T1000 (cell line): ENCODE data around the gene STARD13.

Experiments used
- DNase-seq: peaks from one replicate; lab custom pipeline; 2025; ENCODE audit warnings: mixed read lengths; lab: John Stamatoyannopoulos, UW

STARD13 gene

DNA sequence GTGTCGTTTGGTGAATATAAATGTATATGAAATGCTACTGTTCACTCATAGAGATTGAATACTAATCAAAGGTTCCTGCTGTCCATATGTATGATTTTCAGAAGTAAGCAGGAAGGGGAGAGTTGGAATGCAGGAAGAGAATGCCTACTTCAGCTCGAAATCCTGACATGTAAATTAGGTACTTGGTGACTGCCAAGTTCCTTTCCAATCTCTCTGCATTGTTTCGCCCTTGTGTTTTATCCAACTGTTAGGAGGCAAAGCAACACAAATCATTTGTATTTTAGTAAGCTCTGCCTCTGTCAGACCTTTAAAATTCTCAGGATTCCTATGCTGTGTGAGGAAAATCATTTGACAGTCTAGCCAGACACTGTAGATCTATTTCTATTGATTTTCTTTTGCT lies 9.0 kb downstream of the STARD13 start:
- no peak for DNase-seq

DNA sequence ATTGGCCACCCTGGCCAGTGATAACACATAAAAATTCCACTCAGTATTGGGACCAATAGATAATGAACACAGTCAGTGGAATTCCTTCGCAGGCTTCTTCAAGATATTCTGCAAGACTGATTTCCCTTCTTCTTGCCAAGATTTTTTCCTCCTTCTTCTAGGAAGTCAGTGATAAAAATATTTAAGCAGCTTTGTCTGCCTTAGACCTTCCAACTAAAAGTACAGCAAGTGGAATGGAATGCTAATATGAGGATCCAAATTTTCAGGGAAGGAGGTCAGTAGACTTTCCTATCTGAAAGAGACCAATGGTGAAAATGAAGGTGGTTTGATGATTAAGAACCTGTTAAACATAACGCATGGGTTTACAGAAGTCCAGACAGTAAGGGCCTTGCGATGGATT lies 9.6 kb downstream of the STARD13 start:
- DNase-seq, result no peak

DNA sequence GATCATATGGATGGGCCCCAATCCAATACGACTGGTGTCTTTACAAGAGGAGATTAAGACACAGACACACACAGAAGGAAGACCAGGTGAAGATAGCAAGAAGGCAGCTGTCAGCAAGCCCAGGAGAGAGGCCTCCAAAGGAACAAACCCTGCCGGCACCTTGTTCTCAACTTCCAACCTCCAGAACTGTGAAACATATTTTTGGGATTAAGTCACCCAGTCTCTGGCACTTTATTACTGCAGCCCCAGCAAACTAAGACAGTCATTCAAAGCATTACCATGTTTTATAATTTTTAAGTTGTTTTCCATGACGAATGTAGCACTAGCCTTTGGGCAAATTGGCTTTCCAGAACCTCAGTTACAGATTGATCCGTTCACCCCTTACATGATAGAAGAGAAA lies 11.3 kb downstream of the STARD13 start:
- DNase-seq, result no peak

DNA sequence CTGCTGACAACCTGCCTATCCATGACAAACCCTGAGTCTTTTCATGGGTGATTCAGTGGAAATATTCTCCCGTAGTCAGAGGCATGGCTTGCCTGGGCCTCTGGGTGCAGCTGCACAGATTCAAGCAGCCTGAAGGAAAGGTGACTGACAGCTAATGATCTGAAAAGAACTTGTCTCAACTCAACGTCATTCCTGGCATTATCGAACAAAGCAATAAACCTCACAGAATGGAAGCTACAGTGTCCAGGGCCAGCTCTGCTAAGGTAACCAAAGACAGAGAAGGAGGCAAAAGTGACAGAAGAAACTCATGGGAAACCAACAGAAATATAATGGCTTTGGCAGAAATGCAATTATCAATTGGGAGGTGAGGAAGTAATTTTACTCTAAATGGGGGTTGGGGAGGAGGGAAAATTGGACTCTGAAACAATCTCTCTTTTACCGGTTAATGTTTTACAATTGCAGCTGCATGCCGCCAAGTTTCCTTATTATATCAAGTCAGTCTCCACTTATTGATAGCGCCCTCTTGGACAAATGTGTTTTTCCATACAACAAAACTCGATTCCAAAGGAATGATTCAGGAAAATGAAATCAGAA lies 12.9 kb downstream of the STARD13 start:
- DNase-seq, result no peak

DNA sequence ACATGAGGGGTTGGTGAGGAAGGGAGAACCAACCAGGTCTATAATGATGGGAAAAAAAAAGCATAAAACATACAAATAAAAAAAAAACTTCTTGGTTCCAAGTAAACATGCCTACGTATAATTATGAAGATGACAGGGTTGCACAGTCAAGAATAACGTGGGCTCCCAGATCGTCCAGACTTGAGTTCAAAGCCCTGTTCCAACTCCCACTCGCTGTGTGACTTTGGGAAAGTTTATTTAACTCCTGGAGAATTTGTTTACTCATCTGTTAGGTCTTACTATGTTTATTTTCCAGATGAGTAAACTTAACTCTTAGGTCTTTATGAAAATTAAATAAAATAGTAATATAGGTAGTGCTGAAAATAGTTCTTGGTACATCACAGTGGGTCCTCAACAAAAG lies 13.8 kb downstream of the STARD13 start:
- no peak for DNase-seq

DNA sequence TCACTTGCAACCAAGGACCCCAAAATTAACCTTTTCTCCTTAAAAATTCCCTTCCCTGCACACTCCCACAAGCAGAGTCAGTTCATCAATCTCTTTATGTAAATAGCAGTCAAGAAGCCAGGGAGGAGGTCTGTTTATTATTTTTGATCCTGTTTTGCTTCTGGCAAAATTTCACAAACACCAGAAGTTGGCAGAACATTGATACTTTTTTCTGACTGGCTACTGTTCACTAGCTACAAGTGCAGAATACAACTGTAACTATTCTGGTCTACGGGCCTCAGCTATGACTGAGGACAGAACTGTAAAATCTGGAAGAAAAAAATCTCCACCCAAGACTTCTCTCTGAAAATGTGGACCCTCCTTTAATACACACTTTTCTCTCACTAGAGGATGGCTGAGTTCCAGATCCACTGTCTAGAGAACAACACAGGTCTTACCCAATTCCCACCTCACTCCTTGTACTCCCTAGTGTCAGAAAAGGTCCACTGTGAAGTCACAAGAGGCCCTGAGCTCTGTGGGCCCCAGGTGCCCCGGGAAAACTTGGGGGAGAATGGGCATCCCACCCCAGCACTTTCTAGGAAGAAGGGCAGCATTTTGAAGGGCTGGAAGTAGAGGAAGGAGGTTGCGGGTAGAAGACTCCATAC lies 14.5 kb downstream of the STARD13 start:
- no peak for DNase-seq

DNA sequence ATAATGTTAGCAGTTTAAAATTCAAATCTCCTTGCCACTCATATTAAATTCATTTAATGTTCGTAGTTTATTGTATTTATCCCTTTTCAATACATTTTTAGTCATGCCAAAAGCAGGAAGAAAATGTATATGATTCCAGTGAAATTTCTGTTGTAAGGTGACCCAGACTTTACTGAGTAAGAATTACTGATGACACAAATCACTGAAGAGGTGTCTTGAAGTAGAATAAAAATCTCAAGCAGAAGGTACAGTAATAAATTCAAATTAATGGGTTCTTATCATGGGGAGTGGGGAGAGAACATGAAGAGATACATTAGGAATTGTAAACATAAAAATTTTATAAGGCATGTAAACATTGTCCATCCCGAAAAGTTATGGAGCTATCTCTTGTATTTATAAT lies 19.9 kb downstream of the STARD13 start:
- DNase-seq, result no peak

DNA sequence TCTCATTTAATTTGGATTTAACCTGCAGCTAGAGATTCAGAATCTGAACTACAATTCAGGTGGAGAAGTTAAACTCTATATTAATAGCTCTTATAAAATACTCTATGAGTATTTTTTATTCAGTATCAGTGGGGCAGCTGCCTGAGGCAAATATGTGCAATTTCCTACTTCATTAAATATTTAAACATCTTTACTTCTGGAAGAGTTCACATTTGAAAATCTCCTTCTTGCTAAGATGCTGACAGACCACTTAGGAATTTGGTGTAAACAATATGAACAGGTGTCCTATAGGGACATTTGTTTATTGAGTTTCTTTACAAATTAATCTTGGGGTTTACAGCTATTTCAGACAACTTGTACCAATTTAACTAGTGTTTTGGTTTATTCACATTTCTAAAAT lies 20.4 kb downstream of the STARD13 start:
- no peak for DNase-seq

DNA sequence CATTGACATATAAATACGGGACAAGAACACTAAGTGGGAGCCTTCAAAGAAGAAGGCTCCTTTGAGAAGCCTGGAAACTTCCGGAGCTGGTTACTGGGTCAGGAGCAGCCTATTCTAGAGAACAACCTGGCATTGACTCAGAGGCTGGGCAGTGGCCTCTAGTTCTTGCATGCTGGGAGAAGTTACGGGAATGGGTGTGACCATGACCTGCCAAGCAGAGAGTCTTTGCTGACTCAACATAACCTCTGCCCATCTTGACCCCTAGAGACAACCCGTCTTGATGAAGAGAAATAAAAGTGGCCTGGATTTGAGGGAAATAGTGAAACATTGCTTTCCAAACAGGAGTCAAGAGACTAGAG lies 21.0 kb downstream of the STARD13 start:
- no peak for DNase-seq

DNA sequence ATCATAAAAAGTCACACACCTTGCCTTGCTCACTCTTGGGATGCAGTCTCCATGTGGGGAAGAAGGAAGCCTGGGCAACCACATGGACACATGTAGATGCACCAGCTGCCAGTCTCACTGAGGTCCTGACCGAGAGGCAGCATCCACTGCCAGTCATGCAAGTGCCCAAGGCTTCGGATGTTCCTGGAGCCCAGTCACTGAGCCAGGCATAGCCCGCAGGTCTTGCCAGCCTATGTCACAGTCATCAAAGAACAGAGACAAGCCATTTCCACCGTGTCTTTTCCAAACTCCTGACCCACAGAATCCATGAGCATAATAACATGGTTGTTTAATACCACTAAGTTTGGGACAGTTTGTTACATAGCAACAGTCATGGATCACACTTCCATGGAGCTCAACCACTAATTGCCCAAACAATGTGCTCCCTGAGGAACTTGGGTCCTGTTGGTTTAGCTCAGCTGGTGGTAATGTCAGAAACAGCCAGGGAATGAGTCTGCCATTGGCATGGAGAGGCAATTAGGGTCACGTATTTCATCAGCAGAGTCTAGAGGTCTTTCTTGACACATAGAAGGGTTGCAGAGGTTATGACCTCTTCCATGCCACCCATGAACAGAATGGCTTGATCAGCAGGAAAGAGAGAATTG lies 21.5 kb downstream of the STARD13 start:
- no peak for DNase-seq

DNA sequence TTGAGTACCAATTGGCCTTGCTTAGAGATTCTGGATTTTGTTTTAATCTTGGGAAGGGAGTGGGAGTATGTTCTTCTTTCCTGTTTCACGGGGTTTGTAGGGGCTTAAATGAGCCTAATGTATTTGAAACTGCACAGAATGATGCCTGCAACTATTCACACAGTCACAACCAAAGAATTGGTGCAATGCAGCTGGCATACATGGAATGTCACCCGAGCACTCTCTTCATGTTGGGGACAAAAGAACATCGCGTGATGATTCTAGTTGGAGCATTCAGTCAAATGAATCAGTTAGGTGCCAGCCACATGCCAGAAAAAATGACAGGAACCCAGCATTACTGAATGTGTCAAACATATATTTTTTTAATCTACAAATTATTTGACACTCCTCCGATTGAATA lies 22.1 kb downstream of the STARD13 start:
- no peak for DNase-seq

DNA sequence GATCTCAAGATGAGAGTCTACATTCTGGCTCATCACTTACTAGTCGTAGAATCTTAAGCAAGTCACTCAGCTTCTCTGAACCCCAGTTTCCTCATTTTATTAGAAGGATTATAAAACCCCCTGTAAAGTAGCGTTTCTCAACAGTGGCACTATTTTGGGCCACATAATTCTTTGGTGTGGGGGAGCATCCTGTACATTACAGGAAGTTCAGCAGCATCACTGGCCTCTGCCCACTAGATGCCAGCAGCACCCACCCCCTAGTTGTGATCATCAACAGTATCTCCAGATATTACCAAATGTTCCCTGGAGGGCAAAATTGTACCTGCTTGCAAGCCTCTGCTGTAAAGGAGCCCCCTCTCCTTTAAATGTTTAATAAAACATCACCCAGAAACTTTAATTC lies 22.6 kb downstream of the STARD13 start:
- no peak for DNase-seq

DNA sequence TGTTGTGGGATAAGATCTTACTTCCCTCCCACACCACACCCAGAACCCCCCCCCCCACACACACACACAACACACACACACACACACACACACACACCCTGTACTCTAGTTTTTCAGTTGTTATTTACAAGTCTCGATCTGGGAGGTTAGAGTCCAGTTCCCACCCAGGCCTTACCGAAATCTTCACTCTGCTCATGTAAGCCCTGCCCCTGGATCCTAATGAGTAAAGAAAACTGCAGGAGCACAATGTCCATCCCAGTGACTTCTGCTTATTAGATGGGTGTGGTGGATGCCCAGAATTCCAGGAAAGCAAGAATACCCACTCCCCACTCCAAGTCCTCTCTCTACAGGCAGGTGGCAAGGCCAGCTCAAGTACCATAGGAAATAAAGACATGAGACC lies 23.0 kb downstream of the STARD13 start:
- DNase-seq, result no peak

DNA sequence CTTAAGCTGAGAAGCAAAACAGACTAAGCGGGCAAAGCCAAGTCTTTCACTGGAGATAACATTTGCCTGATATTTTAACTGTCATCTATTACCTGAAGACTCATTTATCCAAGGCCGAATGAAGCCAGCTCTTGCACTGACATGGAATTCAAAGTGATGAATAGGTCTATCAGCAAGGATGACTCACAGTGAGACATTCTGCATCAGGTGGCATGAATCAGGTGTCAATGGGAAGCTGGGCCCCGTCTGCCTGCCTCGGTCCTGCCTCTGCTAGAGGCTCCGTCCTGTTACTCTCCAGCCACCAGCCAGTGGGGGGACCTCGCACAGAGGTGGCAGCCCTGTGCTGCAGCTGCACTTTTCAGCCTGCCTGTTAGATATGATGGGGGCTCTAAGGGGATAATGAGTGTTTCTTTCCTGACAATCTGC lies 23.5 kb downstream of the STARD13 start:
- DNase-seq, result no peak

DNA sequence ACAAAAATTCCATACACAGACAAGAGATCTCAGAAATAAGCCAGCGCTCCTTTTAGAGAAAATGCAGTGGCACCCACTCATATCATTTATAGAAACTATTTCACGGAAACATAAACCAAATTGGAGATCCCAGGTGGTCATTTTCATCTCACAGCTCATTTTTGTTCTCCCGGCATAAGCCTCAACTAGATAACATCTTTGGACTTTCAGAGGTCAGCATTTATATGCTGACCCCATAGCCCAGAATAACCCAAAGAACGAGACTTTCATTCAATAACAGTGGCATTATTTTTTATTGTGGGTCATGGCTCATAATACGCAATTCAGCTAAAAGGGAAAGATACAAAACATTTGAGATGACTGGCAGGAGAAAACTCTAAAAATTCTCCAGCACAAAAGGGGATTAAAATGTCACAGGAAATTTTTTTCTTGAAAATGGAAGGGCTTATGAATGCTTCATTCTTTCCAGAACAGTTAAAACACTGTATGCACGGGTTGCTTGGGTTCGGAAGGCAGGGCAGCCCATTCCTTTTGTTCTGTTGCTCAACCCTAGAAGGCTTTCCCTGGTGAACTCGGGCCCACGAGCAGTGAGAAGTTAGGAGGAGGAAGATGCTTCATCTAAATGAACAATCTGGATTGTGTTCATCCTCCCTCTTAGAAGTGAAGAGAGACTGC lies 24.0 kb downstream of the STARD13 start:
- no peak for DNase-seq

DNA sequence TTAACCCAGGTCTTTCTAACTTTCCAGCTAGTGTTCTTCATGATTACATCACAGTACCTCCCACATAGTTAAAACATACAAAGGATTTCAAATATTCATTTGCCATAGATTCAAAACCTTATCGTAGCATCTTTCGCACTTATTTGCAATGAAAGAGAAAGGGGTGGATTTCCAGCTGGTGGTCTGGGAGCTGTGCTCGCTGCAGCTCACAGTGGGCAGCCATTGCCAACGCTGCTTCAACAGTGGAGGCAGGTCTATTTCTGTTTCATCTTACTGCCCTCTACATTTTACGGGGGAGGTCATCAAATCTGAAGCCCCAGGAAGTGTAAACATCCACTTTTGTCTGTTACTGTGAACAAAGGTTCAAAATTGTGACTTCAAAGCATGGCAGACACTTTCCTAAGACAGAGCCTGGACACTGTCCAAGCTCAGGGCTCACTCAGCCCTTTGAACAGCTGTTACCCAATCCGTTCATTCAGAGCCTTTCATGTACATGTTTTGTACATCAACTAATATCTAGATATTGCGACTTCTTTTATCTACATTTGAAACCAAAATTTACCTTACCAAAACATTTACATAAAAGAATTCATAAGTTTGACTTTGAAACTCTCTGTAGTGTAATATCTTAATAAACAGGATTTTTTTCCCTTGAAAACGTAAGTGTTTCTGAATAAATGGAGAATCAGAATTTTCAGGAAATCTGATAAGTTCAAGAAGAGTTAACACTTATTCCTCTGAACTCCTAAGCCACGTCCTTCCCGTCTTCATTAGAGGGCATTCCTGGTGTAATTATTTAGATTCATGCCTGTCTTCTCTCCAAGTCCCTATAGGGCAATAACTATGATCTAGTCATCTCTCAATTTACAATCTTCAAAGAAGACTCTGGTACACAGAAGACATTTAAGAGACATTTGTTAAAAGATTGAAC lies 25.1 kb downstream of the STARD13 start:
- no peak for DNase-seq

DNA sequence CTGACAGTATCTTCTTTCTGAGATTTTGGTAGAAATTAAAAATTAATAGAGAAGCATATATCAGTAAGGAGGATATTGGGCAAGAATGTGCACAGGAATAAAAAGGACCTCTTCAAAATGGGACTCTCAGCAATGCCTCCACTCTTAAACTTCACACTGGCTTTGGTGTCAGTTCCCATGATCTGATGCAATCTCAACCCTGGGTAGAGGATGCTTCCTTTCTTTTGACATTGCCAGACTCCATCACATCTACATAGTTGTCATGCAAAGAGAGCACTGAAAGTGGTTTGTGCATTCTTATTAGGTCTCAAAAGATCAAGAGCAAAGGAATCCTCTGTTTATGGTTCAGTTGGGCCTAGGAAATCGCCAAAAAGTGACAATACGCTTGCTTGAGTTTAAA lies 26.3 kb downstream of the STARD13 start:
- no peak for DNase-seq

DNA sequence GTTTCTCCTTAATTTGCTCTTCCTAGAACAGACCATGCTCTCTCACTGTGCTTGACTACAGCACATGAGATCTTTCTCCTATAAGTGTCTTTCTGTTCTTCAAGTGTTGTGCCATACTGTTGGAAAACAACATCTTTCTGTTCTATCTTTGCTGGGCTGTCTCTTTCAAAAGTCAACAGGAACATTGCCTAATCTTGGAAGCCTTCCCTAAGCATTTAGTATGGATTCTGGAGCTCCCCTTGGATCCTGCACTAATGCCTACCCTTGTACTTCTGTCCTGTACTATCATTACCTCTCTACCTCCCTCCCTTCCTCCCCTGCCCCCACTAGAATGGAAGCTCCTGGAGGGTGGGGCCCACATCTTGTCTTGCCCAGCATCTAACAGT lies 26.8 kb downstream of the STARD13 start:
- DNase-seq, result no peak

DNA sequence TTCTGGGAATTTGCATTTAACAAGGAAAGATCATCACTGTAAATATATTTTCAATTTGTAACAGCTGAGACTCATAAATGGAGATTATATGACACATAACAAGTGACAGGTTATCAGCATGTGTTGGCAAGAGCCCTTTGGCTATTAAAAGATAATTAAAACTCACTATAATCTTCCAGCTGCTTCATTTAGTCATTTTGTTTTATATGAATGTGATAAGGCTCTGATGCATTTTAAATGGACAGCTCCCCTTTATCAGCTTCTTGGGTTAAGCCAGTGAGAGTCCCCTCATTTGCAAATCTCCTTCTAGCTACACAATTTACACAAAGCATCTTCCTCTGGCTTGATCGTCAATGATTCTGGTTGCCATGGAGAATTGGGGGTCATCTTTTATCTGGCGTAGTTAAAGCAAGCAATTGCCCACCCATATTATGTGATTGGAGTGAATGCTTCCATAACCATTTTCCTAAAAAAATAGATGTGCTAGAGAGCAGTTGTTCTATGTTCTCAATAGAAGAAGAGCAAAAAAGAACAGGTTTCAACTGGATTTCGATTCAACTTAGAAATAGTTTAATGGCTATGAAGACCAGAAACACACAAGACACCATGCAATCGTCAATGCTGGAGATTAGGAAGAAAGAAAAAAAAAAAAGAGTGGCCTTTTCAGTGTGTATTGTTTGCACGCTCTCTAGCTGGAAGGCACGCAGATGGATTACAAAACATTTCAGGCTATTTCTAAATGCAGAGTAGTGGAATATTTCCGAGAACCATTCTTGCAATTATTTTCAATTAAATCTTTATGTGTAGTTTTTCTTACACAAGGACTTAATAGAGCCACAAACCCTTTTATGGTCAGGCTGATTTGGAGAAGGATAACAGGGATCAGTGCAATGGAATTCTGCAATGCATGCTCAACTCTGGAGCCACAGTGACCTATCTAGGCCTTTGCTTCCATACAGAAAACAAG lies 27.4 kb downstream of the STARD13 start:
- no peak for DNase-seq

DNA sequence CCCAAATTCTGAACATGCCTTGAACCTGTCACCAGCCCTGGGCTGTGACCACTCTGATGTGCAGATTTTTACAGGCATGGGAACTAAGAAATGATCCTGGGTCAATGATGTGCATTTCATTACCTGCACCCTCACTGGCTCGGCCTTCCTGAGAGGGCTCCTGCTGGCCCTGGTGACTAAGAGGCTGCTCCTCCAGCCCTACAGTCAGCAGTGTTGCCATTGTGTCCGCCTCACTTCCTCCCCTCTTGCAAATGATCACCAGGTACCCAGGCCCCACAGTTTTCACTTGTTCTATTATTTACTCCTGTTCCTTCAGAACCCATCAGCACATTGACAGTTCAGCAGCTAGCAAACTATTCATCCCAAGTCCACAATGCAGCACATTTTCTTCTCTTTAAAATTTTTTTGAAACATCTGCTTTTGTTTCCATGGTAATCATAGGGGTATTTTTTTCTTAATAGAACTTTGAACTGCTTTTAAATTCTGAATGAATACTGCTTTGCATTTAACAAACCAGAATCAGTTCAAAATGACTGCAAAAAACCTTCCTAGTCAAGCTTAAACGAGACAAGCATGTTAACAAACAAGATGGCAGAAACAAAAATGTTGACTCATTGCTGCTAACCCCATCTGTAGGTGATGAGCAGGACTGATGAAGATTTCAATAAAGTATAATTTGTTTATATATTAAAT lies 29.3 kb downstream of the STARD13 start:
- DNase-seq, result no peak
